HTERT RPE-1 (cell line): ENCODE results near the gene SPATA31C1.
"Not testable (repeated sequence)": the region's sequence is repeated elsewhere in the genome, so short reads cannot be mapped to it uniquely, and the experiment has no call there.

Experiments
- in situ Hi-C: fragments of 300-500 bp; cut with MboI; formaldehyde crosslinking; loops from 4 replicates; pipeline ENCODE4 v1.14.3; 2020; ENCODE audit warnings: low sequenced_read_pairs

SPATA31C1 gene

GRCh38 chr9:87917662-87918061 lies at the start of gene SPATA31C1:
Gene SPATA31C1, plus strand, starts transcription at chr9:87917962.
- in situ Hi-C loops, result not testable (repeated sequence)

DNA sequence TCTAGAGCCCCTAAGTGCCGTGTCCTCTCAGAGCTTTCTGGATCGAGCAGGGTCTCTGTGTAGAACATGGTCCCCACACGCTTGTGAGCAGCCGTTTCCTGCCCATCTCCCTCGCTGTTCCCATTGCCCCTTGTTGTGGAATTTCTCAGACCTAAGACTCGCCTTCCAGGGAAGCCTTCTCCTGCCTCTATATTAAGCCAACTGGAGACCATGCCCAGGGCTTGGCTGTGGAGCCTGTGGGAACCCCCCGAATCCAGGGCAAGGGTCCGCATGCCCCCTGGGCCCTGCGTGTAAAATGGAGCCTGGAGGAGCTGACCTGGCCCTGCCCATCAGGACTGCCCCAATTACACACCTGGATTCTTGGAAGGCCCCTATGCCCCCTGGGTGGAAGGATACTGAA lies 49.6 kb upstream of the SPATA31C1 start:
- in situ Hi-C loops, result no loop called here

GRCh38 chr9:87868635-87869034 lies 49.1 kb upstream of the SPATA31C1 start:
- in situ Hi-C loops, result no loop called here

DNA sequence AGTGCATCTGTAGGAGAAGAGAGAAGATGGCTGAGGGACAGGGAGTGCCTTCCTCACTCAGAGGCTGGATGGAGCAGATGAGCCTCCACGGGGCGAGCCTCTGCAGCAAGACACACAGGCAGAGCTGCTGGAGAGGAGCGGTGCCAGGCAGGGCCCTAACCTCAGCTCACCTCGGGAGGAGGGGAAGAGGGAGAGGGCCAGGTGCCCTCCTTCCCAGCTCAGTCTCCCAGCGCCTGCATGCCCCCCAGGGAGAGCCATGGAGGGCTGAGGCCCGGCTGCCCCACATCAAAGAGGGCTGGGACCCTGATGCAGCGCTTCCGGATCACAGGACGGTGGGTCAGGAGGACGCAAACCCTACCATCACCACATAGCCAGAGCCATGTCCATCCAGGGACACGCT lies 48.7 kb upstream of the SPATA31C1 start:
- in situ Hi-C loops, result no loop called here

- in situ Hi-C loops, result no loop called here
Measured at GRCh38 chr9:87871425-87872078, 46.2 kb upstream of the SPATA31C1 start.

GRCh38 chr9:87872079-87872624 lies 45.6 kb upstream of the SPATA31C1 start:
- in situ Hi-C loops, result no loop called here

- in situ Hi-C loops, result no loop called here
Measured at GRCh38 chr9:87873607-87874303, 44.0 kb upstream of the SPATA31C1 start.

DNA sequence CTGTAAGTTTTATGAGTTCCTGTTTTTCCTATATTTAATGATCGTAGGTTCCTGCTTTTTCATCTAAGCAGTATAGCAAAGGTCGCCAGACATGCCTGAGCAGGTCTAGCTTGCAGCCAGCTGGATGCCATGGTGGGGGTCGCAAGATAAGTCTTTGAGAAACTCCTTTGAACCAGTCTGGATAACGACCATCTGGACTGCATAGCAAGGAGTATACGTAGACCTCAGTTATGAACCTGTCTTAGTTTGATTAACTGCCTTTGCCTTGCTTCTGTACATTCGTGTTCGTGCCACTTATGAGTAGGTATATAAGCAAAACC lies 43.5 kb upstream of the SPATA31C1 start:
- in situ Hi-C loops, result no loop called here

DNA sequence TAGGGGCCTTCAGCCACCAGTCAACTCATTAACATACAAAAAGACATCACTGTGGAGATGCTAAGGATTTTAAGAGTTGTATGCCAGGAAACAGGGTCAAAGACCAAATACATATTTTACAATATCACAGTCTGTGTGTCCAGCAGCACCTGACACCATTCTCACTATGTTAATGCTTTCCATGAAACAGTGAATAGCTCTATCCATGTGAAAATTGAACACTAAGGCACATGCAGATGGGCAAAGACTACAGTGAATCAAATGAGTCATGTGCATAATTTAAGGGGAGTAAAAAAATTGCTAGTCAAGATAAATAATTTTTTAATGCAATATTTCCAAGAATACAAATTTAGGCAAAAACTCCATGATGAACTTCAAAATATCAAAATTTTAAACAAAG lies 42.7 kb upstream of the SPATA31C1 start:
- in situ Hi-C loops, result no loop called here

DNA sequence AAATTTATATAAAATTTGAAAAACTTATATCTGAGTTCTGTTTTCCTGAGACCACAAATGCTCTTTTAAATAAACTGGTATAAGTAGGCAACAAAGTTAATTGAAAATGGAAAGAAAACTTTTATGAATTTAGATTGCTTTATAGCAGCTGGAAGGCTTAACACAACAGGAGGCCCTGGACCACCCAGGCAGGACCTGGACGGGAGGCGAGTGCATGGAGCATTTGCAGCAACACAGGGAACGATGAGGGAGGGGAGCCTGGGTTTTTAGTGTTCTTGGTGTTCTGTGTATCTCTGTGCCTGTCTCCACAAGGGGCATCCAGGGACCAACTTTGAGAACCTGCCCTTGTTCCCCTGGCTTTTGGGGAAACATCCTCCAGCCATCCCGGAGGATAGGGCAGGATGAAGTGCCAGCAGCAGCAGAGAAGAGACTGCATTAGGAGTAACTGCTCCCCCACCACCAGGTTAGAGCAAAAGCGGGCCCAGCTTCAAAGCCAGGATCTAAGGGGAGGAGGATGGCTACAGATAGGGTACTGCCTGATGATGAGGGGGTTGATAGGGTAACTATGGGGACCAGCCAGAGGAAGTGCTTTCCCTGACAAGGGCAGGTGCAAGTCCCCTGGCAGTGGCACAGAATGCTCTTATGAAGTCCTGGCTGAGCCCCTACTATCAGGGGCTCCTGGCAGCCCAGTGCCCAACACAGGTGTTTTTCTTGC lies 41.8 kb upstream of the SPATA31C1 start:
- in situ Hi-C loops, result no loop called here

- in situ Hi-C loops, result no loop called here
Measured at GRCh38 chr9:87876708-87877107, 41.1 kb upstream of the SPATA31C1 start.

- in situ Hi-C loops, result no loop called here
Measured at GRCh38 chr9:87878989-87879511, 38.7 kb upstream of the SPATA31C1 start.

DNA sequence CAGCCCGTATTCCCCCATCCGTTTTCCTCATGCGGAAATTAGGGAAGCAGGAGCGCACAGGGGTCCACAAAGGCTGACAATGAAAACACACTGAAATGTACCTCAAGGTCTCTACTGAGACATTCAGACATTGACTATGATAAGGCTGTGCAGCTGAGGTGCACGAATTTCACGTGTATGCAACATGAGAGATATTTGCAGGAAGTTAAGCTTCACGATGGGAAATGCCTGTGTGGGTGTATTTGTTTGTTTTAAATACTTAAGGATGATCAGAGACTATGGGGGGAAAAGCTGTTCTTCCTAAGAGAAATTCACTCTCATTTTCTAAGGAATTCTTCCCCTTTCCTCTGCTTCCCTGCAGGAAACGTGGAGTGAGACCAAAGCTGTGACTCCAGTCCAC lies 37.6 kb upstream of the SPATA31C1 start:
- in situ Hi-C loops, result no loop called here

- in situ Hi-C loops, result no loop called here
Measured at GRCh38 chr9:87880683-87881082, 37.1 kb upstream of the SPATA31C1 start.

GRCh38 chr9:87882627-87883026 lies 35.1 kb upstream of the SPATA31C1 start, which contains the start of gene SPATA31E1:
Gene SPATA31E1, plus strand, starts transcription at chr9:87882877. Its CDS starts 15 bp downstream, at chr9:87882892.
- in situ Hi-C loops, result no loop called here

DNA sequence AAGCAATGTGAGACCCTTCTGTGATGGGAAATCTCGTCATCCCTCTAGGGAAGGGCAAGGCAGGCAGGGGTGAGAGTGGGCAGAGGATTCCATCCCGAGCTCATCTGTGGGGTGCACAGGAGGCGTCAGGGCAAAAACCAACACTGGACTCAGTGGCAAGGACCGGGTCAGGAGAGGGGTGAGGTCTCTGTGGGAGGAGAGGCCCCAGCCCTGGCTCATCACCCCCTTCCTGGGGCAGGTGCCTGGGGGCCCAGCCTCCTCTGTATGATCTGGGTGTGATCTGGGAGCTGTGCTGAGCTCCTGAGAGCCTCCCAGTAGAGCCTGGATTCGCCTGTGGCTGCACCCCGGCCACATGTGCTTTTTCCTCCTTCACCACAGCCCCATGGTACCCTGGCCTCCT lies 34.5 kb upstream of the SPATA31C1 start:
- in situ Hi-C loops, result no loop called here

DNA sequence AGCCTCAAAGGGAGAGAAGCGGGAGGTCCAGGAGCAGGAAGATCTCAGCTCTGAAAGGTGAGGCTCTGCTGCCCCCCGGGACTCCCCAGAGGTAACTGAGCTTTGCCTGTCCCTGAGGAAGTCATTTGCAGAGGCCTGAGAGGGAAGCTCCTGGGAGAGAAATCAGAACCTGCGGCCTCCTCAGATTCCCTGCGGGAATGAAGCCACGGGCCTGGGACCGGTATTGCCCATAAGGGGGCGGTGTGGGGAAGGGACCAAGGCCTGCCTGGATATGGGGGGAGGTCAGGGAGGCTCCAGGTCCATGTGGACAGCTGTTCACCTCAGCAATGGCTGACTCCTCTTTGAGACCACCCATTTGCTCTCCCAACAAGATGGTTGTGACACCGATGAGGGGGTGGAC lies 33.8 kb upstream of the SPATA31C1 start:
- in situ Hi-C loops, result no loop called here

DNA sequence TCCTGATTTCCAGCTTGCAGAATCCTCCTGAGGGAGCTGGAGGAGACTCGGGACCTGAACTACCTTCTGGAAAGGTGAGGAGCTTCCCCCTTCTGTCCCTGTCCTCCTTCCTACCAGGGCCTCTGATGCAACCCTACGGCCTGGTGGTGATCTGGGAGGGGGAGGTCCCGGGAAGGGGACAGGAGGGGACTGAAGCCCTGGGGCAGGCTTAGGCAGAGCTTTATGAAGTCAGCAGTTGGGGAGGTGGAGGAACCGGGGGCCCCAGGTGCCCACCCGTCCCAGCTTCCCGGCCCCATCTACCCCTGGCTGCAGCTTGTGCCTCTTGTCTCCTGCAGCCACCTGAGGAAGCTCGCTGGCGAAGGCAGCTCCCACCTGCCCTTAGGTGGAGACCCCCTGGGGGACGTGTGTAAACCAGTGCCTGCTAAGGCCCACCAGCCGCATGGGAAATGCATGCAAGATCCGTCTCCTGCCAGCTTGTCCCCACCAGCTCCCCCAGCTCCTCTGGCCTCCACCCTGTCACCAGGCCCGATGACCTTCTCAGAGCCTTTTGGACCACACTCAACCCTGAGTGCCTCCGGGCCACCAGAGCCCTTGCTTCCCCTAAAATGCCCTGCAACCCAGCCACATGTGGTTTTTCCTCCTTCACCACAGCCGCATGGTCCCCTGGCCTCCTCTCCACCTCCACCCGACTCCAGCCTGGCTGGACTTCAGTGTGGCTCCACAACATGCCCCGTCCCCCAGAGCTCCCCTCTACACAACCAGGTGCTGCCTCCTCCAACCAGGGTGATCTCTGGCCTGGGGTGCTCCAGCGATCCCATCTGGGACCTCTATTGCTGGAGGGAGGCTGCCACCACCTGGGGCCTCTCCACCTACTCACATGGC lies 32.9 kb upstream of the SPATA31C1 start:
- in situ Hi-C loops, result no loop called here

DNA sequence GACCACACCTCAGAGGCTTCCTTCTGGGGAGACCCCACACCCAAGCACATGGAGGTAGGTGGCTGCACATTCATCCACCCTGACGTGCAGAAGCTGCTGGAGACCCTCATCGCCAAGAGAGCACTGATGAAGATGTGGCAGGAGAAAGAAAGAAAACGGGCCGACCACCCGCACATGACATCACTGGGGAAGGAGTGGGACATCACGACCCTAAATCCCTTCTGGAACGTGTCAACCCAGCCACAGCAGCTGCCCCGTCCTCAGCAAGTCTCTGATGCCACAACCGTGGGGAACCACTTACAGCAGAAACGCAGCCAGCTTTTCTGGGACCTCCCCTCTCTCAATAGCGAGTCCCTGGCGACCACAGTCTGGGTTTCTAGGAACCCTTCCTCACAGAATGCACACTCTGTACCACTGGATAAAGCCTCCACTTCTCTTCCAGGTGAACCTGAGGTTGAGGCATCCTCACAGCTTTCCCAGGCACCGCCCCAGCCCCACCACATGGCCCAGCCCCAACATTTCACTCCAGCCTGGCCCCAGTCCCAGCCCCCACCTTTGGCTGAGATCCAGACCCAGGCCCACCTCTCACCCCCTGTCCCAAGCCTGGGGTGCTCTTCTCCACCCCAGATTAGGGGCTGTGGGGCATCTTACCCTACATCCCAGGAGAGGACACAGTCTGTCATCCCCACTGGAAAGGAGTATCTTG lies 32.1 kb upstream of the SPATA31C1 start:
- in situ Hi-C loops, result no loop called here
